ENCODE results near the gene HOXA3. TPM values are rescaled to one million over a fixed set of nuclear protein-coding genes. Genes with fewer than 3 reads are reported as not detected.

The HOXA3 gene
- total and polyA plus RNA-seq, 2 of the 8 experiments (the other 6 are each of a cell fraction or from before 2014, with no cell fraction given), result not detected

- TF ChIP-seq SRF (IDR thresholded peaks at IDR 0.05; ENCODE audit: low read depth, low read length), result no peak
- TF ChIP-seq MAFK (IDR thresholded peaks at IDR 0.05; ENCODE audit: low read depth, low read length), result no peak
- TF ChIP-seq TAF1 (IDR thresholded peaks at IDR 0.05; ENCODE audit: low read depth, low read length), result no peak
- no peak for TF ChIP-seq BRCA1 (IDR thresholded peaks at IDR 0.05; ENCODE audit: low read depth, low read length)
- no peak for TF ChIP-seq POLR2A (IDR thresholded peaks at IDR 0.05; ENCODE audit: control extremely low read depth in 1 of 2, low read depth in 2 of 2, low read length in 2 of 2)
- no peak for TF ChIP-seq SIRT6 (IDR thresholded peaks at IDR 0.05; ENCODE audit: low read length)
- no peak for TF ChIP-seq CBX8 (IDR thresholded peaks at IDR 0.05; ENCODE audit: borderline replicate concordance, low read depth, low read length)
- TF ChIP-seq BACH1 (IDR thresholded peaks at IDR 0.05; ENCODE audit: low read length), result no peak
- TF ChIP-seq CHD7 (IDR thresholded peaks at IDR 0.05; ENCODE audit: insufficient replicate concordance, low read length), result no peak
- no peak for TF ChIP-seq BCL11A (IDR thresholded peaks at IDR 0.05; ENCODE audit: low read depth in 2 of 2, low read length in 2 of 2)
- TF ChIP-seq HDAC6 (IDR thresholded peaks at IDR 0.05; ENCODE audit: low read depth, low read length), result no peak
- peak; percentile 89 for TF ChIP-seq EZH2 (IDR thresholded peaks at IDR 0.05; ENCODE audit: low read depth, low read length, severe bottlenecking)
These were observed 17.5 kb upstream of the HOXA3 start (continued) for GRCh38 chr7:27169658-27170425.
